Mesenchymal stem cell (in vitro differentiated cells and primary cell): ENCODE measurements around the gene TOB1.

ENCODE experiments used
- DNase-seq: peaks from one replicate; pipeline ENCODE4 v3.0.0-alpha.2; 2013
- H2AFZ ChIP-seq: one replicate; pipeline ENCODE4 v1.6.1; 2013; ENCODE audit warnings: low read depth, mild to moderate bottlenecking, control low read depth, inconsistent platforms, low read length, moderate library complexity
- H2AK5ac ChIP-seq: 2 replicates; pipeline ENCODE4 v1.6.1; 2013; ENCODE audit warnings: low read length, moderate library complexity, mild to moderate bottlenecking, inconsistent platforms; ENCODE audit not compliant: severe bottlenecking
- H2BK120ac ChIP-seq: one replicate; pipeline ENCODE4 v1.6.1; 2013; ENCODE audit warnings: low read depth, mild to moderate bottlenecking, inconsistent platforms, low read length, moderate library complexity
- H2BK12ac ChIP-seq, 2 experiments: one replicate each; pipeline ENCODE4 v1.6.1; 2013; ENCODE audit warnings: inconsistent platforms in 2 of 2, low read length in 2 of 2, mild to moderate bottlenecking in 2 of 2, moderate library complexity in 2 of 2, control low read depth in 1 of 2
- H2BK15ac ChIP-seq: one replicate; pipeline ENCODE4 v1.6.1; 2013; ENCODE audit warnings: mild to moderate bottlenecking, low read depth, inconsistent platforms; ENCODE audit not compliant: poor library complexity, severe bottlenecking
- H2BK5ac ChIP-seq: 2 replicates; pipeline ENCODE4 v1.6.1; 2013; ENCODE audit warnings: low read depth, mild to moderate bottlenecking, low read length, control low read depth, inconsistent platforms; ENCODE audit not compliant: poor library complexity, severe bottlenecking
- H3K14ac ChIP-seq, 2 experiments: one replicate each; pipeline ENCODE4 v1.6.1; 2013; ENCODE audit warnings: inconsistent platforms in 2 of 2, low read length in 2 of 2, control low read depth in 1 of 2, mild to moderate bottlenecking in 1 of 2, moderate library complexity in 1 of 2
- H3K18ac ChIP-seq, 2 experiments: one replicate each; pipeline ENCODE4 v1.6.1; 2013; ENCODE audit warnings: inconsistent platforms in 2 of 2, low read length in 2 of 2, control low read depth in 1 of 2, low read depth in 1 of 2, mild to moderate bottlenecking in 1 of 2
- H3K23ac ChIP-seq, 2 experiments: one replicate each; pipeline ENCODE4 v1.6.1; 2013; ENCODE audit warnings: inconsistent platforms in 2 of 2, low read length in 2 of 2, mild to moderate bottlenecking in 2 of 2, moderate library complexity in 2 of 2, control low read depth in 1 of 2
- H3K27ac ChIP-seq: 2 replicates; pipeline ENCODE4 v1.5.1; 2013; ENCODE audit warnings: mild to moderate bottlenecking, moderate library complexity, low read length, control low read depth, inconsistent platforms; ENCODE audit not compliant: poor library complexity, severe bottlenecking
- H3K27me3 ChIP-seq, 2 experiments: 2 replicates each; pipeline versions ENCODE4 v1.6.1 to v1.7.0; 2013; ENCODE audit warnings: low read length in 2 of 2, mild to moderate bottlenecking in 2 of 2, moderate library complexity in 2 of 2, control low read depth in 1 of 2, inconsistent platforms in 1 of 2; ENCODE audit not compliant: control insufficient read depth in 1 of 2, insufficient read depth in 1 of 2
- H3K36me3 ChIP-seq, 2 experiments: 2 replicates each; pipeline versions ENCODE4 v1.6.1 to v1.7.0; 2013; ENCODE audit warnings: low read length in 2 of 2, control low read depth in 1 of 2, inconsistent platforms in 1 of 2, low read depth in 1 of 2, mild to moderate bottlenecking in 1 of 2; ENCODE audit not compliant: insufficient read depth in 2 of 2, control insufficient read depth in 1 of 2
- H3K4ac ChIP-seq, 2 experiments: one replicate each; pipeline ENCODE4 v1.6.1; 2013; ENCODE audit warnings: inconsistent platforms in 2 of 2, low read length in 2 of 2, mild to moderate bottlenecking in 2 of 2, moderate library complexity in 2 of 2, control low read depth in 1 of 2, low read depth in 1 of 2
- H3K4me1 ChIP-seq: 2 replicates; pipeline ENCODE4 v1.6.1; 2013; ENCODE audit warnings: low read depth, low read length, control low read depth; ENCODE audit not compliant: control insufficient read depth, insufficient read depth
- H3K4me2 ChIP-seq: 2 replicates; pipeline ENCODE4 v1.6.1; 2013; ENCODE audit warnings: low read length, mild to moderate bottlenecking, inconsistent platforms; ENCODE audit not compliant: poor library complexity, severe bottlenecking
- H3K4me3 ChIP-seq, 2 experiments: 2 replicates each; pipeline versions ENCODE4 v1.5.1 to v1.7.0; 2013; ENCODE audit warnings: low read length in 2 of 2, mild to moderate bottlenecking in 2 of 2, control low read depth in 1 of 2, low read depth in 1 of 2; ENCODE audit not compliant: insufficient read depth in 1 of 2
- H3K79me1 ChIP-seq: replicated peaks from 2 replicates; pipeline ENCODE4 v1.6.1; 2013; ENCODE audit warnings: mild to moderate bottlenecking, control low read depth, low read length, inconsistent platforms; ENCODE audit not compliant: poor library complexity, severe bottlenecking
- H3K9ac ChIP-seq: 2 replicates; pipeline ENCODE4 v1.7.0; 2013; ENCODE audit warnings: mild to moderate bottlenecking, low read length, moderate library complexity
- H3K9me3 ChIP-seq: 2 replicates; pipeline ENCODE4 v1.7.0; 2013; ENCODE audit warnings: mild to moderate bottlenecking, low read length; ENCODE audit not compliant: control insufficient read depth
- H4K8ac ChIP-seq: one replicate; pipeline ENCODE4 v1.6.1; 2013; ENCODE audit warnings: inconsistent platforms, mild to moderate bottlenecking, low read length, moderate library complexity
- H4K91ac ChIP-seq: one replicate; pipeline ENCODE4 v1.6.1; 2013; ENCODE audit warnings: mild to moderate bottlenecking, low read length, inconsistent platforms
- WGBS: methylation state at CpG from one replicate; pipeline ENCODE4 v1.1.7; 2013; ENCODE audit warnings: mixed read lengths; 5-methylcytosine and 5-hydroxymethylcytosine counted together

Gene TOB1

GRCh38 chr17:50903604-50904517 lies 37.7 kb upstream of the TOB1 start:
- peak; percentile 64 for DNase-seq
- H3K4me1 ChIP-seq: peaks cover 26% of the 10 kb centered on the region
- peak overlapping the region; percentile 55 to 77 for H3K18ac ChIP-seq
- H3K4me3 ChIP-seq: no peak overlapping the region
- H3K4ac ChIP-seq: no peak overlapping the region
- peak overlapping the region; percentile 26 for H2BK15ac ChIP-seq
- peak overlapping the region; percentile 44 for H3K9ac ChIP-seq
- H3K23ac ChIP-seq: no peak overlapping the region
- no peak overlapping the region for H2BK5ac ChIP-seq
- H3K27ac ChIP-seq: peak overlapping the region; percentile 17
- no peak overlapping the region for H3K14ac ChIP-seq
- no peaks in the 10 kb centered on the region for H3K79me1 ChIP-seq
- no peak overlapping the region for H2AFZ ChIP-seq
- H3K4me2 ChIP-seq: no peak overlapping the region
- peak overlapping the region; percentile 2 to 61 for H2BK12ac ChIP-seq
- H3K27me3 ChIP-seq: peaks cover 0 to 5% of the 10 kb centered on the region in 2 experiments
- no peaks in the 10 kb centered on the region for H3K9me3 ChIP-seq
- H4K8ac ChIP-seq: peak overlapping the region; percentile 67
- H4K91ac ChIP-seq: no peak overlapping the region
- H2AK5ac ChIP-seq: peak overlapping the region; percentile 61
- WGBS: 62% methylated on average over 8 of the region's 10 CpGs
- peak overlapping the region; percentile 82 for H2BK120ac ChIP-seq
- H3K36me3 ChIP-seq: no peaks in the 10 kb centered on the region

GRCh38 chr17:50902372-50903353 lies 36.5 kb upstream of the TOB1 start:
- no peaks in the 10 kb centered on the region for H3K9me3 ChIP-seq
- no peak overlapping the region for H3K9ac ChIP-seq
- H4K91ac ChIP-seq: no peak overlapping the region
- no peak overlapping the region for H3K27ac ChIP-seq
- H2BK15ac ChIP-seq: no peak overlapping the region
- H3K23ac ChIP-seq: no peak overlapping the region
- no peak overlapping the region for H3K4me3 ChIP-seq
- peak overlapping the region in 1 of 2 experiments; percentile 6 for H2BK12ac ChIP-seq
- no peaks in the 10 kb centered on the region for H3K79me1 ChIP-seq
- no peaks in the 10 kb centered on the region for H3K36me3 ChIP-seq
- no peak overlapping the region for H2AFZ ChIP-seq
- no peak overlapping the region for H2AK5ac ChIP-seq
- no peak overlapping the region for H3K14ac ChIP-seq
- no peak overlapping the region for H2BK5ac ChIP-seq
- peak overlapping the region in 1 of 2 experiments; percentile 64 for H3K4ac ChIP-seq
- no peak for DNase-seq
- H3K4me1 ChIP-seq: peaks cover 24% of the 10 kb centered on the region
- H3K4me2 ChIP-seq: no peak overlapping the region
- H3K18ac ChIP-seq: no peak overlapping the region
- H4K8ac ChIP-seq: peak overlapping the region; percentile 45
- H2BK120ac ChIP-seq: no peak overlapping the region
- no peaks in the 10 kb centered on the region for H3K27me3 ChIP-seq
- 89% methylated on average over 8 of the region's 9 CpGs for WGBS

GRCh38 chr17:50900383-50900892 lies 34.3 kb upstream of the TOB1 start:
- H4K8ac ChIP-seq: peak overlapping the region; percentile 59
- H3K4me3 ChIP-seq: no peak overlapping the region
- H3K14ac ChIP-seq: no peak overlapping the region
- H3K9ac ChIP-seq: no peak overlapping the region
- no peaks in the 10 kb centered on the region for H3K79me1 ChIP-seq
- WGBS: 86% methylated on average over 7 of the region's 7 CpGs
- no peaks in the 10 kb centered on the region for H3K36me3 ChIP-seq
- no peak overlapping the region for H3K23ac ChIP-seq
- no peak overlapping the region for H3K27ac ChIP-seq
- H2BK12ac ChIP-seq: no peak overlapping the region
- H3K4me1 ChIP-seq: peaks cover 22% of the 10 kb centered on the region
- no peak overlapping the region for H2AK5ac ChIP-seq
- DNase-seq: no peak
- no peak overlapping the region for H4K91ac ChIP-seq
- H3K4ac ChIP-seq: no peak overlapping the region
- H3K4me2 ChIP-seq: no peak overlapping the region
- H2BK5ac ChIP-seq: no peak overlapping the region
- H2BK15ac ChIP-seq: no peak overlapping the region
- no peak overlapping the region for H2BK120ac ChIP-seq
- no peaks in the 10 kb centered on the region for H3K9me3 ChIP-seq
- H3K18ac ChIP-seq: no peak overlapping the region
- no peaks in the 10 kb centered on the region for H3K27me3 ChIP-seq
- no peak overlapping the region for H2AFZ ChIP-seq
